Measurements from ENCODE around the gene GRK7. TPM values are rescaled to one million over a fixed set of nuclear protein-coding genes. Genes with fewer than 3 reads are reported as not detected.

Gene GRK7, protein sequence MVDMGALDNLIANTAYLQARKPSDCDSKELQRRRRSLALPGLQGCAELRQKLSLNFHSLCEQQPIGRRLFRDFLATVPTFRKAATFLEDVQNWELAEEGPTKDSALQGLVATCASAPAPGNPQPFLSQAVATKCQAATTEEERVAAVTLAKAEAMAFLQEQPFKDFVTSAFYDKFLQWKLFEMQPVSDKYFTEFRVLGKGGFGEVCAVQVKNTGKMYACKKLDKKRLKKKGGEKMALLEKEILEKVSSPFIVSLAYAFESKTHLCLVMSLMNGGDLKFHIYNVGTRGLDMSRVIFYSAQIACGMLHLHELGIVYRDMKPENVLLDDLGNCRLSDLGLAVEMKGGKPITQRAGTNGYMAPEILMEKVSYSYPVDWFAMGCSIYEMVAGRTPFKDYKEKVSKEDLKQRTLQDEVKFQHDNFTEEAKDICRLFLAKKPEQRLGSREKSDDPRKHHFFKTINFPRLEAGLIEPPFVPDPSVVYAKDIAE (N-terminal part only)
- total RNA-seq (0.07 TPM in 1 of 2 replicates, not detected in the other), polyA plus RNA-seq (not detected in 2 replicates)

DNA sequence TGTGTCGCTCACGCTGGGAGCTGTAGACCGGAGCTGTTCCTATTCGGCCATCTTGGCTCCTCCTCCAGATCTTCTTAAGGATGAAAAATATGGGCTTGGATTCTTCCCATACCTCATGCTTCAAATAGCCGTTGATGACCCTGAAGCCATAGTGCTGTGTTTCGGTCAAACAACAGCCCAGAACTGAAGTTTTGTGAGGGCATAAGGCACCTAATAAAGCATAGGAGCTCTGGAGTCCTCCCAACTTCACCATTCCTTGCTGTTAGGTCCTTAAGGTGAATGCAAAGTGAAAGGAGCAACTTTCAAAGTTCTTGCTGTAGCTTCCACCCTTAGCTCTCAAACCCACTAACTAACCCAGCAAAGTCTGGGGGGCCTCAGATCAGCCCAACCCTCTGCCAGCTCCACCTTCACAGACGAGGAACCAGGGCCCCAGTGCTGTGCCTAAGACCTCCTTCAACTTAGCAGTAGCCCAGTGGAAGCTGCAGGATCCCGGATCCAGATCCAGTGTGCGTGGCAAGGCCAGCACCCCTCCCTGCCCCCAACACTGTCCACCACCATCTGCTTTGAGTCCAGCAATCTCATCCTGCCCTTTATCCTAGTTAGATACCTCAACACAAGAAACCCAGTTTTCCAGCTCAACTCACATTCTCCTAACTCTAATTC lies at the start of gene GRK7:
Gene GRK7 (plus strand): TSS at position 321 of the 663 bp plus-strand sequence. CDS start 14,877 bp downstream, outside the sequence.
- Histone ChIP-seq H3K79me2 (no peaks in the 10 kb centered on the region), H2AFZ (no peak within 1 kb of the TSS), H3K4me1 (ENCODE audit: insufficient read depth) (no peaks in the 10 kb centered on the region), H4K20me1 (ENCODE audit: insufficient read depth, poor library complexity, severe bottlenecking) (no peaks in the 10 kb centered on the region), H3K27me3 (no peaks in the 10 kb centered on the region), H3K27ac (no peak within 1 kb of the TSS), H3K9me3 (ENCODE audit: low read depth) (no peaks in the 10 kb centered on the region), H3K36me3 (replicated peaks; ENCODE audit: insufficient read depth, low read depth) (no peaks in the 10 kb centered on the region), H3K4me3 (no peak within 1 kb of the TSS), H3K9me2 (replicated peaks; ENCODE audit: insufficient read depth) (no peaks in the 10 kb centered on the region), H3K4me2 (no peak within 1 kb of the TSS)
- no peak for TF ChIP-seq EZH2 (IDR thresholded peaks at IDR 0.05; ENCODE audit: borderline replicate concordance)
- TF ChIP-seq, protein P1, sequence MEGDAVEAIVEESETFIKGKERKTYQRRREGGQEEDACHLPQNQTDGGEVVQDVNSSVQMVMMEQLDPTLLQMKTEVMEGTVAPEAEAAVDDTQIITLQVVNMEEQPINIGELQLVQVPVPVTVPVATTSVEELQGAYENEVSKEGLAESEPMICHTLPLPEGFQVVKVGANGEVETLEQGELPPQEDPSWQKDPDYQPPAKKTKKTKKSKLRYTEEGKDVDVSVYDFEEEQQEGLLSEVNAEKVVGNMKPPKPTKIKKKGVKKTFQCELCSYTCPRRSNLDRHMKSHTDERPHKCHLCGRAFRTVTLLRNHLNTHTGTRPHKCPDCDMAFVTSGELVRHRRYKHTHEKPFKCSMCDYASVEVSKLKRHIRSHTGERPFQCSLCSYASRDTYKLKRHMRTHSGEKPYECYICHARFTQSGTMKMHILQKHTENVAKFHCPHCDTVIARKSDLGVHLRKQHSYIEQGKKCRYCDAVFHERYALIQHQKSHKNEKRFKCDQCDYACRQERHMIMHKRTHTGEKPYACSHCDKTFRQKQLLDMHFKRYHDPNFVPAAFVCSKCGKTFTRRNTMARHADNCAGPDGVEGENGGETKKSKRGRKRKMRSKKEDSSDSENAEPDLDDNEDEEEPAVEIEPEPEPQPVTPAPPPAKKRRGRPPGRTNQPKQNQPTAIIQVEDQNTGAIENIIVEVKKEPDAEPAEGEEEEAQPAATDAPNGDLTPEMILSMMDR (IDR thresholded peaks at IDR 0.05; ENCODE audit: poor library complexity) = no peak
- TF ChIP-seq EZH2phosphoT487 (IDR thresholded peaks at IDR 0.05; ENCODE audit: low read depth, severe bottlenecking, unreplicated experiment) = no peak
- no peak for DNase-seq (ENCODE audit: low spot score)
- WGBS (ENCODE audit: low lambda C conversion rate, missing lambda C conversion rate) = 93% methylated on average over 9 of the region's 9 CpGs

DNA sequence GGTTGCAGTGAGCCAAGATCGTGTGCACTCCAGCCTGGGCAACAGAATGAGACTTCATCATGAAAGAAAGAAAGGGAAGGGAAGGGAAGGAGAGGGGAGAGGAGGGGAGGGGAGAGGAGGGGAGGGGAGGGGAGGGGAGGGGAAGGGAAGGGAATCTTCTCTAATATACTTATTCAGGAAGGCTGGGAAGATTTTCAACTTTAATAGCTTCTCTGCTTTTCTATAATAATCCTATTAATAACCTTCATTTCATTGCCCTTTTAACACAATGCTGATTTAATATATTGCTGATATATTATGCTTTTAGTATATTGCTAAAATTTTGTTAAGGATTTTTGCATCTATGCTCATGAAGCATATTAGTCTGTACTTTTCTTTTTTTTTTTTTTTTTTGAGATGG lies 48.5 kb upstream of the GRK7 start:
- DNase-seq (ENCODE audit: low spot score) = no peak
- WGBS (ENCODE audit: low lambda C conversion rate, missing lambda C conversion rate) = 95% methylated on average over 1 of the region's 1 CpG
- H2AFZ ChIP-seq = no peak overlapping the region

DNA sequence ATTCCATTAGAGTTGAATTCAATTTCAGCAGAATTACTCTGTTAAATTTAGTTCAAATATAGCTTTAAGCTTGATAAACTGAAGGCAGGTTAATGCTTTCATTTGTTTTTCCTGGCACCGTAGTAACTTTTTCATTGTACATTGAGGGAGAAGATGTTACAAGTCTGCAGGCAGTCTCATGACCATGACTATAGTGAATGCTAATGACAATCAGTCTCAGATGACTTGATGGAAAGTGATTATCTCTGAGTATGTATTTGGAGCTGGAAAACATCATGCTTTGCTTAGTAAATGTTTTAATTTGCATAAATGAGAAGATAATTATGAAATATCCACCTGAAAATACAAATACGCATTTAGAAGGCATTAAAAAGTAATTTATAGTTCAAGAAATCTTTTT lies 41.1 kb upstream of the GRK7 start:
- Histone ChIP-seq H3K27me3 (no peaks in the 10 kb centered on the region), H2AFZ (no peak overlapping the region), H3K79me2 (no peaks in the 10 kb centered on the region), H3K9me3 (ENCODE audit: low read depth) (no peaks in the 10 kb centered on the region), H3K4me3 (no peak overlapping the region), H3K36me3 (replicated peaks; ENCODE audit: insufficient read depth, low read depth) (no peaks in the 10 kb centered on the region), H3K4me2 (no peak overlapping the region), H3K27ac (no peak overlapping the region), H3K4me1 (ENCODE audit: insufficient read depth) (no peaks in the 10 kb centered on the region), H4K20me1 (ENCODE audit: insufficient read depth, poor library complexity, severe bottlenecking) (no peaks in the 10 kb centered on the region), H3K9me2 (replicated peaks; ENCODE audit: insufficient read depth) (no peaks in the 10 kb centered on the region)
- TF ChIP-seq EZH2 (IDR thresholded peaks at IDR 0.05; ENCODE audit: borderline replicate concordance) = no peak
- TF ChIP-seq, protein P1 (IDR thresholded peaks at IDR 0.05; ENCODE audit: poor library complexity) = no peak
- no peak for TF ChIP-seq EZH2phosphoT487 (IDR thresholded peaks at IDR 0.05; ENCODE audit: low read depth, severe bottlenecking, unreplicated experiment)
- DNase-seq (ENCODE audit: low spot score) = no peak
- WGBS (ENCODE audit: low lambda C conversion rate, missing lambda C conversion rate) = 90% methylated on average over 2 of the region's 2 CpGs

More for the DNA sequence above, 48.5 kb upstream of the GRK7 start:
- Histone ChIP-seq H3K27me3 (no peaks in the 10 kb centered on the region), H3K9me2 (replicated peaks; ENCODE audit: insufficient read depth) (no peaks in the 10 kb centered on the region), H3K9me3 (ENCODE audit: low read depth) (no peaks in the 10 kb centered on the region), H3K4me1 (ENCODE audit: insufficient read depth) (no peaks in the 10 kb centered on the region), H3K4me3 (no peak overlapping the region), H3K27ac (no peak overlapping the region), H3K79me2 (no peaks in the 10 kb centered on the region), H3K4me2 (no peak overlapping the region), H4K20me1 (ENCODE audit: insufficient read depth, poor library complexity, severe bottlenecking) (no peaks in the 10 kb centered on the region), H3K36me3 (replicated peaks; ENCODE audit: insufficient read depth, low read depth) (no peaks in the 10 kb centered on the region)
- TF ChIP-seq, protein P1 (IDR thresholded peaks at IDR 0.05; ENCODE audit: poor library complexity) = no peak
- no peak for TF ChIP-seq EZH2 (IDR thresholded peaks at IDR 0.05; ENCODE audit: borderline replicate concordance)
- TF ChIP-seq EZH2phosphoT487 (IDR thresholded peaks at IDR 0.05; ENCODE audit: low read depth, severe bottlenecking, unreplicated experiment) = no peak
